Measurements from ENCODE around the gene RNF217.

The RNF217 gene

GRCh38 chr6:125046107-125046925 is 84.1 kb downstream of the RNF217 start:
- H3K27ac Mint-ChIP-seq, result no peak overlapping the region
- H3K36me3 Mint-ChIP-seq (ENCODE audit: insufficient read depth), result peaks cover 2% of the 10 kb centered on the region
- DNase-seq (no peak), ATAC-seq (replicated peaks) (no peak)
- H3K27me3 Mint-ChIP-seq, result no peaks in the 10 kb centered on the region
- no peaks in the 10 kb centered on the region for H3K4me1 Mint-ChIP-seq (ENCODE audit: low read depth in 2 of 2)
- no peak overlapping the region for H3K4me3 Mint-ChIP-seq
- peaks cover 0 to 2% of the 10 kb centered on the region in 2 donors for H3K9me3 Mint-ChIP-seq

- H3K27me3 Mint-ChIP-seq, result no peaks in the 10 kb centered on the region
- peaks cover 2% of the 10 kb centered on the region for H3K36me3 Mint-ChIP-seq (ENCODE audit: insufficient read depth)
- peaks cover 0 to 2% of the 10 kb centered on the region in 2 donors for H3K9me3 Mint-ChIP-seq
- no peaks in the 10 kb centered on the region for H3K4me1 Mint-ChIP-seq (ENCODE audit: low read depth in 2 of 2)
- ATAC-seq (replicated peaks), result no peak
- H3K27ac Mint-ChIP-seq, result no peak overlapping the region
- no peak overlapping the region for H3K4me3 Mint-ChIP-seq
- DNase-seq, result no peak
Observed at GRCh38 chr6:125048274-125048673, 86.0 kb downstream of the RNF217 start.

- Mint-ChIP-seq H3K36me3 (ENCODE audit: insufficient read depth) (peaks cover 5% of the 10 kb centered on the region), H3K4me3 (no peak overlapping the region), H3K27me3 (no peaks in the 10 kb centered on the region), H3K9me3 (peaks cover 0 to 2% of the 10 kb centered on the region in 2 donors), H3K27ac (no peak overlapping the region), H3K4me1 (ENCODE audit: low read depth in 2 of 2) (no peaks in the 10 kb centered on the region)
- DNase-seq (no peak), ATAC-seq (replicated peaks) (no peak)
Observed at GRCh38 chr6:125050663-125051318, 88.6 kb downstream of the RNF217 start.

- Mint-ChIP-seq H3K36me3 (ENCODE audit: insufficient read depth) (peaks cover 2% of the 10 kb centered on the region), H3K27me3 (no peaks in the 10 kb centered on the region), H3K9me3 (no peaks in the 10 kb centered on the region), H3K27ac (no peak overlapping the region), H3K4me1 (ENCODE audit: low read depth in 2 of 2) (no peaks in the 10 kb centered on the region), H3K4me3 (no peak overlapping the region)
- DNase-seq, result no peak
- ATAC-seq (replicated peaks), result no peak
Observed at GRCh38 chr6:125053809-125054208, 91.6 kb downstream of the RNF217 start.

- ATAC-seq (replicated peaks), result no peak
- no peak for DNase-seq
- no peak overlapping the region for H3K27ac Mint-ChIP-seq
- H3K9me3 Mint-ChIP-seq, result no peaks in the 10 kb centered on the region
- H3K27me3 Mint-ChIP-seq, result no peaks in the 10 kb centered on the region
- peaks cover 2% of the 10 kb centered on the region for H3K36me3 Mint-ChIP-seq (ENCODE audit: insufficient read depth)
- no peak overlapping the region for H3K4me3 Mint-ChIP-seq
- H3K4me1 Mint-ChIP-seq (ENCODE audit: low read depth in 2 of 2), result no peaks in the 10 kb centered on the region
Observed at GRCh38 chr6:125054331-125054730, 92.1 kb downstream of the RNF217 start.

- no peaks in the 10 kb centered on the region for H3K27me3 Mint-ChIP-seq
- no peaks in the 10 kb centered on the region for H3K4me1 Mint-ChIP-seq (ENCODE audit: low read depth in 2 of 2)
- H3K36me3 Mint-ChIP-seq (ENCODE audit: insufficient read depth), result peaks cover 2% of the 10 kb centered on the region
- no peak overlapping the region for H3K27ac Mint-ChIP-seq
- ATAC-seq (replicated peaks) (no peak), DNase-seq (no peak)
- H3K4me3 Mint-ChIP-seq, result no peak overlapping the region
- no peaks in the 10 kb centered on the region for H3K9me3 Mint-ChIP-seq
Observed at GRCh38 chr6:125057392-125058246, 95.4 kb downstream of the RNF217 start.

- Mint-ChIP-seq H3K27me3 (no peaks in the 10 kb centered on the region), H3K36me3 (ENCODE audit: insufficient read depth) (peaks cover 2% of the 10 kb centered on the region), H3K27ac (no peak overlapping the region), H3K9me3 (no peaks in the 10 kb centered on the region), H3K4me3 (no peak overlapping the region), H3K4me1 (ENCODE audit: low read depth in 2 of 2) (no peaks in the 10 kb centered on the region)
- DNase-seq (no peak), ATAC-seq (replicated peaks) (no peak)
Observed at GRCh38 chr6:125058546-125058945, 96.3 kb downstream of the RNF217 start.

- H3K27me3 Mint-ChIP-seq, result no peaks in the 10 kb centered on the region
- H3K4me3 Mint-ChIP-seq, result no peak overlapping the region
- no peak overlapping the region for H3K27ac Mint-ChIP-seq
- H3K36me3 Mint-ChIP-seq (ENCODE audit: insufficient read depth), result no peaks in the 10 kb centered on the region
- no peaks in the 10 kb centered on the region for H3K9me3 Mint-ChIP-seq
- ATAC-seq (replicated peaks) (no peak), DNase-seq (no peak)
- H3K4me1 Mint-ChIP-seq (ENCODE audit: low read depth in 2 of 2), result no peaks in the 10 kb centered on the region
Observed at GRCh38 chr6:125063307-125063706, 101.1 kb downstream of the RNF217 start.

- Mint-ChIP-seq H3K4me1 (ENCODE audit: low read depth in 2 of 2) (no peaks in the 10 kb centered on the region), H3K36me3 (ENCODE audit: insufficient read depth) (no peaks in the 10 kb centered on the region), H3K27me3 (no peaks in the 10 kb centered on the region), H3K27ac (no peak overlapping the region), H3K4me3 (no peak overlapping the region), H3K9me3 (no peaks in the 10 kb centered on the region)
- DNase-seq (no peak), ATAC-seq (replicated peaks) (no peak)
Observed at GRCh38 chr6:125066140-125066539, 103.9 kb downstream of the RNF217 start.

- peak in 1 of 3 experiments; percentile 1 for DNase-seq
- H3K4me1 Mint-ChIP-seq (ENCODE audit: low read depth in 2 of 2), result no peaks in the 10 kb centered on the region
- no peaks in the 10 kb centered on the region for H3K27me3 Mint-ChIP-seq
- H3K36me3 Mint-ChIP-seq (ENCODE audit: insufficient read depth), result no peaks in the 10 kb centered on the region
- no peaks in the 10 kb centered on the region for H3K9me3 Mint-ChIP-seq
- H3K27ac Mint-ChIP-seq, result no peak overlapping the region
- no peak overlapping the region for H3K4me3 Mint-ChIP-seq
- peak; percentile 88 for ATAC-seq (replicated peaks)
Observed at GRCh38 chr6:125066964-125067363, 104.7 kb downstream of the RNF217 start.

- H3K27ac Mint-ChIP-seq, result no peak overlapping the region
- H3K4me1 Mint-ChIP-seq (ENCODE audit: low read depth in 2 of 2), result no peaks in the 10 kb centered on the region
- no peak overlapping the region for H3K4me3 Mint-ChIP-seq
- H3K9me3 Mint-ChIP-seq, result no peaks in the 10 kb centered on the region
- ATAC-seq (replicated peaks), result no peak
- no peaks in the 10 kb centered on the region for H3K27me3 Mint-ChIP-seq
- no peaks in the 10 kb centered on the region for H3K36me3 Mint-ChIP-seq (ENCODE audit: insufficient read depth)
- DNase-seq, result no peak
Observed at GRCh38 chr6:125067552-125067951, 105.3 kb downstream of the RNF217 start.

- H3K36me3 Mint-ChIP-seq (ENCODE audit: insufficient read depth), result no peaks in the 10 kb centered on the region
- no peak for DNase-seq
Observed at GRCh38 chr6:125073071-125073470, 110.8 kb downstream of the RNF217 start.

GRCh38 chr6:125074120-125074519 is 111.9 kb downstream of the RNF217 start:
- Mint-ChIP-seq H3K36me3 (ENCODE audit: insufficient read depth) (no peaks in the 10 kb centered on the region), H3K4me3 (no peak overlapping the region), H3K27me3 (peaks cover 6 to 9% of the 10 kb centered on the region in 2 donors), H3K9me3 (peaks cover 0 to 2% of the 10 kb centered on the region in 2 donors), H3K4me1 (ENCODE audit: low read depth in 2 of 2) (no peaks in the 10 kb centered on the region), H3K27ac (no peak overlapping the region)
- DNase-seq (no peak), ATAC-seq (replicated peaks) (no peak)

More at GRCh38 chr6:125073071-125073470, 110.8 kb downstream of the RNF217 start:
- Mint-ChIP-seq H3K27ac (no peak overlapping the region), H3K4me3 (no peak overlapping the region), H3K9me3 (no peaks in the 10 kb centered on the region), H3K27me3 (peaks cover 0 to 4% of the 10 kb centered on the region in 2 donors), H3K4me1 (ENCODE audit: low read depth in 2 of 2) (no peaks in the 10 kb centered on the region)
- ATAC-seq (replicated peaks), result no peak

All from effector memory CD8-positive, alpha-beta T cell (primary cell).